Measurements from ENCODE around the gene HCFC1.

HCFC1 gene

DNA sequence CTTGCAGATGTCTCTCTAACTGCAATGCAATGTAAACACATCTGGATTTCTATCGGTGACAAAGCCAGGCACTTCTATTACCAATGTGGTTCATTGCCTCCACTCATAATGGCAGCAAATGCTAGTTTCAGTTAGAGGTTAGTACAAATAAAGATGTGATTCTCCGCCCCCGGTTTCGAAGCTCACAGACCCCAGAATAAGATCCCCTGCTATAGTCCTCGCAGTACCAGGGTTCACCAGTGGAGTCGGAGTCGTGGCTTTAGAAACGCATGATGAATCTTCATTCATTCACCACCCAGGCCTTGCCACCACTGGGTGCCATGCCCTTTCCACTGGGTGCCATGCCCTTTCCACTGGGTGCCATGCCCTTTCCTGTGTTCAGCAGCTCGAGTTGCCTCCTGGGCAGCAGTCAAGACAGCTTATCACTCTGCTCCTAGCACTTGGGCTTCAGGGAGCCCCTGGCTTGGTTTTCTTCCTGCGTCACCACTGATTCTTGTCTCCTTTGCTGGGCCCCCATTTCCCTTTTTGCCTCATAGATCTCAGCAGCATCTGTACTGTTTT is 33.3 kb downstream of the HCFC1 start:
- DNase-seq (ENCODE audit: low spot score): no peak

DNA sequence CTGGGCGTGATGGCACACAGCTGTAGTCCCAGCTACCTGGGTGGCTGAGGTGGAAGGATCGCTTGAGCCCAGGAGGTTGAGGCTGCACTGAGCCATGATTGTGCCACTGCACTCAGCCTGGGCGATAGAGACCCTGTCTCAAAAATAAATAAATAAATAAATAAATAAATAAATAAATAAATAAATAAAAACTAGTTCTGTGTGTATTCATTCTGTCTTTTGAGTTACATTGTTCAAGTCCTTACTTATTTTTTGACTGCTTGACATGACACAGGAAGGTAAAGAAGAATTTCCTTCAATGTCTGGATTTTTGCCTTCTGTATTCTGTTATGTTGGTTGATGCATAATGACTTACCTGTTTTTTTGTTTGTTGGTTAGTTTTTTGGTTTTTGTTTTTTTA is 34.6 kb downstream of the HCFC1 start:
- no peak for DNase-seq (ENCODE audit: low spot score)

DNA sequence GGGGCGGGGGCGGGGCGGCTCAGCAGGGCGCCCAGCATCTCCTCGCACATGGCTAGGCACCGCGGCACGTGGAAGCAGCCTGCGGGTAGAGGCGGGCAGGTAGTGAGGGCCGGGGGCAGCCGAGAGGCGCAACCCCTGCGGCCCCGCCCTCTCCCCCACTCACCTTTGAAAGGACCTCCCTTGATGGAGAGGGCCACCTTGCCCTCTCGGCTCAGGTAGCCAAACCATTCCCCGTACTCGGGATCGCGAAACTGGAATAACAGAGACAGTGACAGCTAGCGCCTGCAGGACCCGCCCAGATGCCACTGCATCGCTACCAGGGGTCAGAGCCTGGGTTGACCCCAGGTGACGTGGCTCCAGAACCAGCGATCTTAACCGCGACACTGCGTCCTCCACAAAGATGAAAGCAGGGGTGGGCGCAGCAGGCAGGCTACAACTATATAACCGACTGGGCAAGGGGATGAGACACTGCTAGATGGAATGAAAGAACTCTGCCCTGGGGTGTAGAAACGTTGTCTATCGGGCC is 36.2 kb downstream of the HCFC1 start:
- DNase-seq (ENCODE audit: low spot score): no peak

DNA sequence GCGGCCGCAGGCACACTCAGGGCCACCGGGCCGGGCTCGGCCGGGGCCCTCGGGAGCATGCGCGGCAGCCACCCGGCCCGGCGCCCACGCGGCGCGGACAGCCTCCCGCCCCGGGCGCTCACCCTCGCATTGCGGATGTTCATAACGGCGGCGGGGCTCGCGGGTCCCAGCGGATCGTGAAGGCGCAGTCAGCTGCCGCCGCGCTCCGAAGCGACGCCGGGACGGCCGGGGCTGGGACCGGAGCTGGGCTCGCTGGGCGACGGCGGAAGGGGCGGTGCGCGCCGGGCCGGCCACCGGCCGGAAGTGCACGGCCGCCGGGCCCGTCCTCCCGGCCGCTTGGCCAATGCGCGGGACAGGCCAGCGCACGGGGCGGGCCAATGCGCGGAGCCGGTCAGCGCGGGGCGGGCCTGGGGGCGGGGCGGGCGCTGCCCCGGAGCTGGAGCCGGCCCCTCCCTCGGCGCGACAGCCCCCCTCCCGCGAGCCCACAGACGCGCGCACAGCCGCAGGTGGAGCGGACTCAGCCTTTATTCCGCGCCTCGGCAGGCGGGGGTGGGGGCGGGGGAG is 36.8 kb downstream of the HCFC1 start, which contains the start of gene NAA10:
NAA10 (minus strand) TSS at position 276 of the 564 bp plus-strand sequence; CDS start at position 143, 133 bp downstream.
- DNase-seq (ENCODE audit: low spot score): peak; percentile 57

DNA sequence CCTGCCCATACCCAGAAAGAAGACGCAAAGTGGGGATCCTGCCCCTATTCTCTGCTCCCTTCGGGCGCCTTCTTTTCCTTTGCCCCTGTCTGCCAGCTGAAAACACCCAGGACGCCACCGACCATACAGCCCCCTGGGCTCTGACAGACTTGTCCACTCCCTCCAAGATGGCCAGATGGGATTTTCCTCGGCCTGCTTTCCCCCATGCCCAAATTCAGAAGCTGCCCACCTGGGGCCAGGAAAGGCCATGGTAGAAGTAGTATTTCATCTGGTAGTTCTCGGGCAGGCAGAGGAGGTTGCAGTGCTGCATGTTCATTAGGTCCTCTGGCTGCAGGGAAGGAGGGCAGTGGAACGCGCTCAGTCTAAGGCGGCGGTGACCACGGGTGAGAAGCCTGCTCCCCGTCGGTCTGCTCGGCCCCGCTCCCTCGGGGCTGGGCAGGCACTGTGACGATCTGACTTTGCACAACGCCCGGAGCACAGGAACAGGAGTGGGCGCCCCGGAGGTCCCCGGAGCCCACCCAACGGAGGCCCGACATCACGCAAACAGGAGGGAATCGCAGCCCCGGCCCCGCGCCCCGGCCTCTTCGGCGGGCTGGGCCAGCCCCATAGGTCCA is 37.4 kb downstream of the HCFC1 start:
- no peak for DNase-seq (ENCODE audit: low spot score)

DNA sequence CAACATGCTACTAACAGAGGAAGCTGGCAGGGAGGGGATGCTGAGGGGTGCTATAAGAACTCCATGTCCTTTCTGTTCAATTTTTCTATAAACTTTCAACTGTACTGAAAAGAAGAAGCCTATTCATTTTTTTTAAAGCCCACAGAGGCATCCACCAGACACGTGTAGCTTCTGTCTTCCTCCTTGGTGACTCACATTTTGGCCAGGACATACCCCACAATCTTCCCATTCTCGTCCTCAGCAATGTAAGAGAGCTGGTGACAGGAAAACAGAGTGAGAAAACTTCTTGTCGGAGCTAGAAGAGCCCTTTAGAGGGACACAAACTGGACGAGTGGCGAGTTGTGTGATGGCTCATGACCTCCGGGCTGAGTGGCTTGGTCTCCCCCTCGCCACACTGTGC is 37.9 kb downstream of the HCFC1 start:
- no peak for DNase-seq (ENCODE audit: low spot score)

DNA sequence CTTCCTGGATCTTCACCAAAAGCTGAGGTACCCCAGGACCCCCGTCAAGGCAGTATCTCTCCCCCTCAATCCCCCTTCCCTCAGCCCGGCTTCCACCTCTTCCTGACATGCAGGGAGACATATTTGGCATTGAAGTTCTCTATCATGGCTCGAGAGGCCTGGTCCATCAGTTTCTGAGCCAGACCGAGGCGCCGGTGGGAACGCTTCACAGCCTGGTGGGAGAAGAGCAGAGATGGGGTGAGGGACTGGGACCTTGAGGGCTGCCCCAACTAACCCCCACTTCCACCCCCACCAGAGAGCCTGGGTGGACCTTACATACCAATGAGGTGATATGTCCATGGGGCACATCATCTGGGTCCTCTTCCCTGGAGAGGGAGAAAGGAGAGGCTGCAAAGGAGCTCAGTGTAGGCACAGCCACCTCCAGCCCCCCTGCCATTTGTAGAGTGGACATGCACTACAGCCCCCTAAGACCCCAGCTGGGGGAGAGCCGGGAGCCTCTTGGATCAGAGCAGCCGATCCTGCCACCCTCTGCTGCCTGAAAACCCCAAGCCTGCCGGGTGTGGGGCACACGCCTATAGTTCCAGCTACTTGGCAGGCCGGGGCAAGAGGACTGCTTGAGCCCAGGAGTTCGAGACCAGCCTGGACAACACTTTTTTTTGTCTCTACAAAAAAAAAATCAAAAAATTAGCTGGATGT is 39.2 kb downstream of the HCFC1 start:
- DNase-seq (ENCODE audit: low spot score): no peak

DNA sequence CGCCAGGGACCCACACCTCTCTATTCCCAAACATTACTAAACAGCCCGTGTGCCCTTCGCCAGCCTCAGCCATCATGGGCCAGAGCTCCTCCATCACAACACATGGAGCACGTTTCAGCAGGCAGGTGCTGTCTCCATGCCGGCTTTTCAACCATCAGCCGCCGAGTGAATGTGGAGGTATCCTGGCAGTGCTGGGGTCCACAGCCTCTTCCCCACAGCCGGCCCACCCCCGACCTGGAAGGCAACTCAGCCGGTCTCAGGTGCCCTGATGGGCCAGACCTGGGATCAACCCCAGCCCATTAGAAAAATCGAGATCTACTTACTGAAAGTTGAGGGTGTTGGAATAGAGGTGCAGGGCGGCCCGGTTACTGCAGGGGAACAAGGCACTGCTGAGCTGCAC is 39.9 kb downstream of the HCFC1 start:
- DNase-seq (ENCODE audit: low spot score): no peak

DNA sequence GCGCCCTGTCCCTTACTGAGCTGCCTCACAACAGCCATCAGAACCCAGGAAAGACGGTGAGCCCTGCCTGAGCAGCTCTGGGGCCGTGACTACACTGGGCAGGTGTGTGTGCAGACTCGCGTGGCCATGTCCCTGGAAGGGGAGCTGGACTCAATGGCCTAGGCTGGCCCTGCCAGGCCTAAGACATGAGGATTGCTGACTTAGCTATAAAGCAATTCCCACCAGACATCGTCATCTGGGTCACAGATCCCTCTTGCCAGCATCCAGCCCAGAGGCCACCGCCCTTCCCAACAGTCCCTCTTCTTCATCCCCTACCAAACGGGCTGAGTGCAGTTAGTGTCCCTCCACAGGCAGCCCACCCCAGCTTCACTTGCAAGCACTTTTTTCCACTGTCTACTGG is 40.5 kb downstream of the HCFC1 start:
- no peak for DNase-seq (ENCODE audit: low spot score)

DNA sequence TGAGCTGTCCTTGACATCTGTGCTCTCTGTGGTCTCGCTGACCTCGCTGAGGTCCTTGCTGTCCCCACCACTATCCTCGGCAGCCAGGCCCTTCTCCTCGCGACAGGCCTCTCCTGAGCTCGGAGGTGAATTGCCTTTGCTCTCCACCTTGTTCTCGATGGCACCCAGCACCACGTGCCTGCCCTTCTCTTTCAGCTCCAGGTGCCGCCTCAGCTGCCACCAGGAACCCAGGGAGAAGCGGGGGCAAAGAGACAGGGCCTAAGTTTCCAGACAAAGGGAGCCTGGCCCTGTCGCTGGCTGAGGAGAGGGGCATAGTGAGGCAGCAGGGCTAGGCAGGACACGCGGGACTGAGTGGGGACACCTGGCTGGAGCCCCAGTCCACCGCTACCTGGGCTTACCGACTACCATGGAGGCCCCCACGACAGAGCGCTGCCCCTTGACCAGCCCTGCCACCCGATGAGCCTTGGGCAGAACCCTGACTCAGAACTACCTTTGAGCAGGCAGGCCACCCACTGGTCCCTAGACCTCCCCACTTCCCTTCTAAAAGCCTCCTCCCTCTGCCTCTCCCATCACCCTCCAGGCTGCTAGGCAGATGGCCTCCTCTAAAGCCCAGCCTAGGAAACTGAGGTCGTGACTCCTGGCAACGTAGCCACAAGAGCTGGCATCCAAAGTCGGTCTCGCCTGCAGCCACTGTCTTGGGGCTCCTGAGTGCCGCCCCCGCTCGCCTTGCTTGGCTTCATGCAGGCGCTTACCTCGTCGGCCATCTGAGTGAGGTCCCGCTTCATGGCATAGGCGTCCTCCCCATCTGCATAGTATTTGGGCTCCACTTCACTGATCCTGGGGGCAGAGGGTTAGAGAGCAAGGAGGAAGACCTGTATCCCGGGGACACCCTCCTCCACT is 41.4 kb downstream of the HCFC1 start:
- DNase-seq (ENCODE audit: low spot score): no peak

DNA sequence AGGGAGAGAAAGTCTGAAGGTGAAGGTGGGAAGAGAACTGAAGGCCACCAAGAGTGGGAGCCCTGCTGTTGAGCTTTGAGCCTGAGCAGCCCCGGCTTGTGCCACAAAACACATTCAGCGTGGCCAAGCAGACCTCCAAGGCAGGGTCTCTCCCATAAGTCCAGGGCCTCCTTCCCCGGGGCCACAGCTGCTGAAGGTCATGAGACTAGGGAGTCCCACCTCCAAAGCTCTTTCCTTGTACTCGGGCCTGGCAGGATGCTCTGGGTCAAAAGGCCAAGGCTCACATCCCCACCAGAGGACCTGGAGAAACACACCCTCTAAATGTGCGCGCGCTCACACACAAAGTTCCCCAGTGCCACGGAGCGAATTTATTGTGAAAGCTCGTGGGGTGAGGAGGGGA is 42.0 kb downstream of the HCFC1 start:
- DNase-seq (ENCODE audit: low spot score): no peak

DNA sequence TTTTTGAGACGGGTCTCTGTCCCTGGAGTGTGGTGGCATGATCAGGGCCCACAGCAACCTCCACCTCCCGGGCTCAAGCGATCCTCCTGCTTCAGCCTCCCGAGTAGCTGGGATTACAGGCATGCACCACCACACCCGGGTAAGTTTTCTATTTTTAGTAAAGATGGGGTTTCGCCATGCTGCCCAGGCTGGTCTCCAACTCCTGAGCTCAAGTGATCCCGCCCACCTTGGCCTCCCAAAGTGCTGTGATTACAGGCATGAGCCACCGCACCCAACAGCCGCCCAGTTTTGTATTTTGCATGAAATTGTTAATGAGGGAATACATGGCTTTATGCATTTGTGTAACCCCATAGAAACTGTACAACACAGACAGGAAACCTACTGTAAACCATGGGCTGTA is 42.8 kb downstream of the HCFC1 start:
- no peak for DNase-seq (ENCODE audit: low spot score)

DNA sequence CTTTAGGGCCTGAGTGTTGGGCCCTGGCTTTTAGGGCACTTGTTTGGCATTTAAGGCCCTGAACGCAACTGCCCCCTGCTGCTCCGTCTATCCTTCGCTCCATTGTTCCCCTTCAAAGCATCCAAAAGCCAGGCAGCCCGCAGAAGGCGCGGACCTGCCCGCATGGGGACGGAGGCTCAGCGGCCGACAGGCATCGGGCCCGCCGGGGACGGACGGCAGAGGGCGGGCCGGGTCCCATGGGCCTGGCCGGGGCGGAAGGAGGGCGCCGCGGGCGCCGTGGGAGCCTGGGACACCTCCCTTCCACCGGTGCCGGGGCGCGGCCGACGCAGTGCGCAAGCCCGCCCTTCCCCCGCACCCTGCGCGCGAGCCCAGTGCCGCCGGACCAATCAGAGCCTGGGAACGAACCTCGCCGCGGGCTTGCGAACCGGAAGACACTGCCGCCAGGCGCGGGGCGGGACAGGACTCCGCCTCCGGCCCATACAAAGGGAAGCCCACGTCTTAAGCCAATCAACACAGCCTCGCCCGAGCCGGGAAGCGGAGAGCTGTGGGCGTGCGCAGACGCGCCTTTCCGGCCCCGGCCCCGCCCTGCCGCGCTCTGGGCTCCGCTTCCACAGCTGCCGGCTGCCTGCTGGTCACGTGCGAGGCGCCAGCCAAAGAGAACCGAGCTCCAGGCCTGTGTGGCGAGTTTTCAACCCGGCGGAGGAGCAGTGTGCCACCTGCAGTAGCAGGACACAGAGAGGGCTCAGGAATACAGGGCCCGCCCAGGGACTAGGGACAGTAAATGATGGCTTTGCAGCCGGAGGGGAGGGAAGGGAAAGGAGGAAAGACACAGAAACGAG is 43.5 kb downstream of the HCFC1 start:
- peak; percentile 94 for DNase-seq (ENCODE audit: low spot score)

DNA sequence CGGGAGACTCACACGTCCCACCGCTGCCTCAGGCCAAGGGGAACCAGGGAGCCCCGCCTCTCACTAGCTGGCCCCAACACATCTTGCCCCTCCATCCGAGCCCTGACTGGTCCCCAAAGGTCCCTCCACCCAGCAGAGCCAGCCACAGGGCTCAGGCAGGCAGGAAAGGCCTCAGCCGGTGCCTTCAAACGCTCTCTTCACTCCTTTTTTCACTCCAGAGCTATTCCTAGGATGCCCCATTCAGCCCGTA is 44.0 kb downstream of the HCFC1 start:
- no peak for DNase-seq (ENCODE audit: low spot score)

DNA sequence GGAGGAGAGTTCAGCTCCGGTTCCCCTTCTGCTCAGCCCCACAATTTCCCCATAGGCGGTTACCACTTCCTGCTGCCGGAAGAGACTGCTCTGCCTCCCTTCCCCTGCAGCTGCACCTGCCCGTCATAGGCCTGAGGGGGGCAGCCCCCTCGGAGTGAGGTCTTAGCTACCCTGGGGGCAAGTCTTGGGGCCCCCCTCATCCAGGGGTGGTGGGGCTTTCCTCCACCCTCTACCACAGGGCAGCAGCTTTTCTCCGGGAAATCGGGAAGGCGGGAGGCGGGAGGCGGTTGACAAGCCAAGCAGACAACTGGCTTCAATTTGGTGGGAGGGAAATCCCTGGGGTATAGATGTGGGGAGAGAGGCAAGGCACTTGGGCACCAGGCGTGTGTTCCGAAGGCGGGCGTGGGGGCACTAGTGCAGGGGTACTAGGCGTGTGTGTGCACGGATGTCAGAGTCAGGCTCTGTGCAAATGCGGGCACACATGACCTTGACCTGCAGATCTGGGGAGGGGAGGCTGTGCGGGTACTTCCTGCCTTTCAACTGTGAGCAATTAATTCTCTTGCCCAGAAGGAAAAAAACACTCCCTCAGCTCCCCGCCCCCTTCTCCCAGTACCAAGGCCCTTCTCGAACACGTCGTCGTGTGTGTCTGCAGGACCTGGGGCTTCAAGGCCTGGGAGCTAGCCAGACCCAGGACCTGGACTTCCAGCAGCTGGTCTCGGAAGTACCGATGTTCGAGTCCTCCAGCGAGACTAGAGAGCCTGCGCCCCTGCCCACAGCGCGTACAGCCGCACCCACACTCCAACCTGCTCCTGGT is 44.6 kb downstream of the HCFC1 start:
- peak; percentile 78 for DNase-seq (ENCODE audit: low spot score)

DNA sequence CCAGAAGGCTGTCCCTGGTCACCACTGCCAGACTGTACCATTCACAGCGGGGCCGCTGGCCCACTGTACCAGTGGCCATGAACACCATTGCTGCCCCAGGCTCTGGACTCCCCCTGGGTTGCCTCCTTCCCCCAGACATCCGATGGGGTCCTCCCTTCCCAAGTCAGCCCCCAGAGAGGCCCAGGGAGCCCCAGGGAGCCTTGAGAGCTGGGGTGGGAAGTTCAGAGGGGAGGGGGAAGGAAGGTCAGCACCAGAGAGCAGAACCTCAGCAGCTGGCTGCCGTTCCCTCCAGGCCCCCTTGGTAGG is 45.1 kb downstream of the HCFC1 start:
- no peak for DNase-seq (ENCODE audit: low spot score)

DNA sequence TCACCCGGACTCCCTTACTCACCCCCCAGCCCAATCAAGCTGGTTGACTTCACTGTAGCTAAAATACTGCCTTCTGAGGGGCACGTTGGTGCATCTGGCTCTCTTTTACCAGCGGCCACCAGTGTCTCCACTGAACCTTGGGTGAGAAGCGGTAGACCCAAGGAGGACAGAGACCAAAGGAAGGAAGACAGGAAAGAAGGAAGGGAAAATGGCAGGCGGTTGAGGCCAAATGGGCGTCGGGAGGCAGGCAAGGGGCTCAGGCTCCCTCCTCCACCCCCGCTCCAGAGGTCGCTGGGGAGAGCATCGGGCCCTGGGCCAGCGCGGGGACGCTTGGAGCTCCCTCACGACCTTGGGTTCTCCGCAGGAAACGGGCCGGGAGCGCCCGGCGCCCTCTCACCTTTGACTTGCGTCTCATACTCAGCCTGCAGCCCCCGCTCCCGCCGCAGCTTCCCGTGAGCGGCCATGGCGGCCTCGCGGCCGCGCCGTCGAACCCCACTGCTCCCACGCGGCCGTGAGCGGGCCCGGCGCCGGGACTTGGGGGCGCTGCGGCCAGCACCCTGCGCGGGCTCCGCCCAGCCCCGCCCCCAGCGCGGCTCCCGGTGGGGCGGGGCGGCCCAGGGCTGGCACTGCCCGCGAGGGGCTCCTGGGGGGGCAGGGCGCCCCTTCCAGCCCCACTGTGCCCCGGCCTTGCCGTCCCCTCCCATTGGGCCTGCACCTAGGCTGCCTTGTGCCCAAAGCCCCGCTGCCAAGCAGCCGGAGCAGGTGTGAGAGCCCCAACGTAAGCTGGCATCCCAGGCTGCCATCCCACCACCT is 45.7 kb downstream of the HCFC1 start, which contains the start of gene ARHGAP4:
ARHGAP4 (minus strand) TSS at position 526 of the 813 bp plus-strand sequence; CDS start at position 464, 62 bp downstream.
- DNase-seq (ENCODE audit: low spot score): peak; percentile 28

DNA sequence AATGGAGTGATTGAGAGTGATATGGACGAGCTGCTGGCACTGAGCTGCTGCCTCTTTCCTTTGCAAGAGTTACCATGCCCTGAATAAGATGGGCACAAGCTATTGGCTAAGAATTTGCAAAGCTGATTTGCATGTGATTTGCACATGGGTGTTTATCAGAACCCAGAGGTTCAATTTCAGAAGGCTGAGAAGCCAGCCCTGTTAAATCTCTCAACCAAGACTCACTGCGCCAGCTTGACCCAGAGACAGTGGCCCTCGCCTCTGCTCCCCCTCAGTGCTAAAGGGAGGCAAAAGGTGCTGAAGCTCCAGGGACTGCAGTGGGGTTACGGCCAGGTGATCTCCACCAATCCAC is 46.3 kb downstream of the HCFC1 start:
- DNase-seq (ENCODE audit: low spot score): no peak

DNA sequence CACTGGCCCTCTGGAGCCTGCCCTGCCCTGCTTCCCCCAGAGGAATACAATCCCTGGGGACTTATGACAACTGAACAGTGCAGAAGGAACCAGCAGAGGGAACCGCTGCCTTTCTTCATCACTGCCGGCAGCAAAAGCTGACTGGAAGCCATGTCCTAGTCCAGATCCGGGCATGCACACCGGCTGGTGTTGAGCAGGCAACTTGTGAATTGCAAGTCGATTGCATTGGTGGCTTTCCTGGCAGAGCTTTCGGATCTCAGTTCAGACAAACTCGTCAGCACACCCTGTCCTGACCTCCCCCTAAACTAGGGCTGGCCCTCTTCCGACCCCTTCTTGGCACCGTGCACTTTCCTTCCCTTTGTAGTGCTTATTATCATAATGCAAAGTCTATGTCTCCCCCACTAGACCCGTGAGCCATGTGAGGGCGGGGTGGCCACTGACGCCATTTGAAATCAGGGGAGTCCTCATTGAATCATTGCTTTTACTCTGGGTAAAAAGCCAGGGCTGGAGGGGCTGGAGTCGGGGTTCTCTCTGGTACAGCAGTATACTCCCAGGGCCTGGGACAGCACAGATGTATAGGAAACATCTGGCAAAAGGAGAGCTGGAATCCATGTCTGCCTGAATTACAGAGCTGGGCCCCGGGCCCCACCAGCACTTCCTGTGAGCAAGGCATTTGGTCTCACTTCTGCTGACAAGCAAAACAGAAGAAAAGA is 47.3 kb downstream of the HCFC1 start:
- peak; percentile 37 for DNase-seq (ENCODE audit: low spot score)
